Measurements from ENCODE around the gene LYRM9.
A peak's percentile ranks its signal among the peaks of the same experiment; 100 is the strongest.
"Not testable (repeated sequence)": the region's sequence is repeated elsewhere in the genome, so short reads cannot be mapped to it uniquely, and the experiment has no call there.

The LYRM9 gene

GRCh38 chr17:27907976-27908558 is 14.9 kb upstream of the LYRM9 start:
- no peak for DNase-seq (ENCODE audit: low read depth)
- H3K4me3 ChIP-seq (ENCODE audit: low read depth, low read length) = no peak overlapping the region

GRCh38 chr17:27906623-27907022 is 13.5 kb upstream of the LYRM9 start:
- DNase-seq (ENCODE audit: low read depth) = no peak
- no peak overlapping the region for H3K4me3 ChIP-seq (ENCODE audit: low read depth, low read length)

- DNase-seq (ENCODE audit: low read depth) = no peak
- H3K4me3 ChIP-seq (ENCODE audit: low read depth, low read length) = no peak overlapping the region
Observed at GRCh38 chr17:27906226-27906580, 13.0 kb upstream of the LYRM9 start.

- DNase-seq (ENCODE audit: low read depth) = no peak
- H3K4me3 ChIP-seq (ENCODE audit: low read depth, low read length) = no peak overlapping the region
Observed at GRCh38 chr17:27905447-27906225, 12.5 kb upstream of the LYRM9 start.

- H3K4me3 ChIP-seq (ENCODE audit: low read depth, low read length) = no peak overlapping the region
- DNase-seq (ENCODE audit: low read depth) = no peak
Observed at GRCh38 chr17:27904534-27905446, 11.6 kb upstream of the LYRM9 start.

- no peak for DNase-seq (ENCODE audit: low read depth)
- H3K4me3 ChIP-seq (ENCODE audit: low read depth, low read length) = no peak overlapping the region
Observed at GRCh38 chr17:27904114-27904513, 10.9 kb upstream of the LYRM9 start.

- no peak for DNase-seq (ENCODE audit: low read depth)
- no peak overlapping the region for H3K4me3 ChIP-seq (ENCODE audit: low read depth, low read length)
Observed at GRCh38 chr17:27899525-27899924, 6.4 kb upstream of the LYRM9 start.

GRCh38 chr17:27898096-27898495 is 4.9 kb upstream of the LYRM9 start:
- DNase-seq (ENCODE audit: low read depth) = no peak
- no peak overlapping the region for H3K4me3 ChIP-seq (ENCODE audit: low read depth, low read length)

GRCh38 chr17:27896701-27897100 is 3.5 kb upstream of the LYRM9 start:
- no peak for DNase-seq (ENCODE audit: low read depth)
- H3K4me3 ChIP-seq (ENCODE audit: low read depth, low read length) = no peak overlapping the region

GRCh38 chr17:27895940-27896535 is 2.9 kb upstream of the LYRM9 start:
- no peak overlapping the region for H3K4me3 ChIP-seq (ENCODE audit: low read depth, low read length)
- DNase-seq (ENCODE audit: low read depth) = no peak

GRCh38 chr17:27895123-27895895 is 2.1 kb upstream of the LYRM9 start:
- DNase-seq (ENCODE audit: low read depth) = no peak
- H3K4me3 ChIP-seq (ENCODE audit: low read depth, low read length) = no peak overlapping the region

- no peak overlapping the region for H3K4me3 ChIP-seq (ENCODE audit: low read depth, low read length)
Observed at GRCh38 chr17:27893841-27894503, 807 bp upstream of the LYRM9 start.

GRCh38 chr17:27892542-27892865 is 661 bp downstream of the LYRM9 start:
- H3K4me3 ChIP-seq (ENCODE audit: low read depth, low read length) = peak overlapping the region; percentile 64
- DNase-seq (ENCODE audit: low read depth) = no peak

More at GRCh38 chr17:27893841-27894503, 807 bp upstream of the LYRM9 start:
- DNase-seq (ENCODE audit: low read depth) = no peak

GRCh38 chr17:27891841-27892240 is 1.3 kb downstream of the LYRM9 start:
- DNase-seq (ENCODE audit: low read depth) = no peak

GRCh38 chr17:27889711-27890251 is 3.4 kb downstream of the LYRM9 start:
- DNase-seq (ENCODE audit: low read depth) = no peak
- H3K4me3 ChIP-seq (ENCODE audit: low read depth, low read length) = no peak overlapping the region

More at GRCh38 chr17:27891841-27892240, 1.3 kb downstream of the LYRM9 start:
- H3K4me3 ChIP-seq (ENCODE audit: low read depth, low read length) = no peak overlapping the region

GRCh38 chr17:27888945-27889344 is 4.2 kb downstream of the LYRM9 start:
- DNase-seq (ENCODE audit: low read depth) = no peak
- no peak overlapping the region for H3K4me3 ChIP-seq (ENCODE audit: low read depth, low read length)

GRCh38 chr17:27888067-27888466 is 5.1 kb downstream of the LYRM9 start:
- no peak for DNase-seq (ENCODE audit: low read depth)
- H3K4me3 ChIP-seq (ENCODE audit: low read depth, low read length) = no peak overlapping the region

- not testable (repeated sequence) for DNase-seq (ENCODE audit: low read depth); H3K4me3 ChIP-seq (ENCODE audit: low read depth, low read length)
Observed at GRCh38 chr17:27886348-27886906, 6.7 kb downstream of the LYRM9 start.
